ENCODE results near the gene C2CD4C. TPM values are rescaled to one million over a fixed set of nuclear protein-coding genes. Genes with fewer than 3 reads are reported as not detected.

The C2CD4C gene
- total RNA-seq, 1 donor from 2014 or later, result 5.7 TPM

DNA sequence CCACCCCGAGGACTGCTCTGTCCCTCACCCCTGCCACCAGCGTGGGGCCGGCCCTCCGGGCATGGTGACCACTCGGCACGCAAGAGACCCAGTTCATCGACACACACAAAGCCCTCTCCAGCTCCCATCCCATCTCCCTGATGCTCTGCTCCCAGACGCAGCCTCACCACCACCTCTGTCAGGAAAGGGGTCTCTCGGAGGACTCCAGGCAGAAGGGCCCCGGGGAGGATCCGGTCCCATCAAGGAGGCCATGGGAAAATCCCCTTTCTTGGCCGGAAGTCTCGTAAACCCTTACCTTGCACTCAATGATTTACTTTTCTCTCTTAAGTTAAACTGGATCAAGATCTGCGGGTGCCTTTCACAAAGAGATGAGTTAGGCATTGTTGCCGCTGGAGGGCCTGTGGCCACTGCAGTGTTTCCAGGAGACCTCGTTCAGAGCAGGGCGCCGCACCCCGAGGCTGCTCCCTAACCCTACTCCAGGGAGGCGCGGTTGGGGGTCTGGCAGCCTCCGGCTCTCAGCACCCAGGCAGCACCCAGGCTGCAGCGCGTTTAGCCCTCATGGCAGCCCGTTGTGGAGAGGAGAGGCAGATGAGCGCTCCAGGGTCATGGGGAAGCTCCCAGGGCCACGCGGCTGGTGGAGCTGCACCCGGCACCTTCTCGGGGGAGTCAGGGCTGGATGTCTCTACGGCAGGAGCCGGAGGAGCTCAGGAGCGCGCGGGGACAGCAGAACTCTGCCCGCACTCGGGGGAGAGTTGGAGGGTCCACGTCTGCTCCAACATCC is 31.0 kb downstream of the C2CD4C start:
- Histone ChIP-seq H3K27me3 (no peaks in the 10 kb centered on the region), H3K4me3 (no peak overlapping the region), H3K9me3 (no peaks in the 10 kb centered on the region), H3K36me3 (no peaks in the 10 kb centered on the region), H3K4me1 (no peaks in the 10 kb centered on the region), H3K27ac (no peak overlapping the region)
- peak in 1 of 2 donors; percentile 57 for DNase-seq (ENCODE audit: low spot score in 2 of 2)
- TF ChIP-seq, protein P1, sequence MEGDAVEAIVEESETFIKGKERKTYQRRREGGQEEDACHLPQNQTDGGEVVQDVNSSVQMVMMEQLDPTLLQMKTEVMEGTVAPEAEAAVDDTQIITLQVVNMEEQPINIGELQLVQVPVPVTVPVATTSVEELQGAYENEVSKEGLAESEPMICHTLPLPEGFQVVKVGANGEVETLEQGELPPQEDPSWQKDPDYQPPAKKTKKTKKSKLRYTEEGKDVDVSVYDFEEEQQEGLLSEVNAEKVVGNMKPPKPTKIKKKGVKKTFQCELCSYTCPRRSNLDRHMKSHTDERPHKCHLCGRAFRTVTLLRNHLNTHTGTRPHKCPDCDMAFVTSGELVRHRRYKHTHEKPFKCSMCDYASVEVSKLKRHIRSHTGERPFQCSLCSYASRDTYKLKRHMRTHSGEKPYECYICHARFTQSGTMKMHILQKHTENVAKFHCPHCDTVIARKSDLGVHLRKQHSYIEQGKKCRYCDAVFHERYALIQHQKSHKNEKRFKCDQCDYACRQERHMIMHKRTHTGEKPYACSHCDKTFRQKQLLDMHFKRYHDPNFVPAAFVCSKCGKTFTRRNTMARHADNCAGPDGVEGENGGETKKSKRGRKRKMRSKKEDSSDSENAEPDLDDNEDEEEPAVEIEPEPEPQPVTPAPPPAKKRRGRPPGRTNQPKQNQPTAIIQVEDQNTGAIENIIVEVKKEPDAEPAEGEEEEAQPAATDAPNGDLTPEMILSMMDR (IDR thresholded peaks at IDR 0.05), result no peak
- intact Hi-C loops (cut with DNase I), result no loop called here

DNA sequence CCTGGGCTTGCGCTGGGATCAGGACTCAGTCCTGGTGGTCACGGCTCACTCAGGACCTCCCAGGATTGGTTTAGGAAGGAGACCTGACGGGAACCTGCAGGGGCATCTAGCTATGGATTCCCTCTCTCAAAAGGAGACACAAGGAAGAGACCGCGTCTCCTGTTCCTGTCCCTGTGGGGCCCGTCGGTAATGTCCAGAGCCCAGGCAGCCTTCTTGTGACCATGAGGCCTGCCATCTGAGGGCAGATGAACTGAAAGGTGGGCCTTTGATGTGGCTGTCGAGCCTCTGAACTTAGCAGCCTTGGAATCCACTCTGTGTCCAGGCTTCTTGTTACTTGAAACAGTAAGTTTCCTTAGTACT is 32.9 kb downstream of the C2CD4C start:
- intact Hi-C loops (cut with DNase I), result no loop called here
- Histone ChIP-seq H3K9me3 (no peaks in the 10 kb centered on the region), H3K4me3 (no peak overlapping the region), H3K27ac (no peak overlapping the region), H3K27me3 (no peaks in the 10 kb centered on the region), H3K4me1 (no peaks in the 10 kb centered on the region), H3K36me3 (no peaks in the 10 kb centered on the region)
- TF ChIP-seq, protein P1 (IDR thresholded peaks at IDR 0.05), result no peak
- peak in 1 of 2 donors; percentile 38 for DNase-seq (ENCODE audit: low spot score in 2 of 2)

GRCh38 chr19:375395-376110 is 33.4 kb downstream of the C2CD4C start:
- intact Hi-C loops (cut with DNase I), result no loop called here
- no peaks in the 10 kb centered on the region for H3K9me3 ChIP-seq
- TF ChIP-seq, protein P1 (IDR thresholded peaks at IDR 0.05), result no peak
- DNase-seq (ENCODE audit: low spot score in 2 of 2), result peak in 1 of 2 donors; percentile 35
- no peaks in the 10 kb centered on the region for H3K27me3 ChIP-seq
- no peak overlapping the region for H3K27ac ChIP-seq
- no peak overlapping the region for H3K4me3 ChIP-seq
- no peaks in the 10 kb centered on the region for H3K36me3 ChIP-seq
- no peaks in the 10 kb centered on the region for H3K4me1 ChIP-seq

DNA sequence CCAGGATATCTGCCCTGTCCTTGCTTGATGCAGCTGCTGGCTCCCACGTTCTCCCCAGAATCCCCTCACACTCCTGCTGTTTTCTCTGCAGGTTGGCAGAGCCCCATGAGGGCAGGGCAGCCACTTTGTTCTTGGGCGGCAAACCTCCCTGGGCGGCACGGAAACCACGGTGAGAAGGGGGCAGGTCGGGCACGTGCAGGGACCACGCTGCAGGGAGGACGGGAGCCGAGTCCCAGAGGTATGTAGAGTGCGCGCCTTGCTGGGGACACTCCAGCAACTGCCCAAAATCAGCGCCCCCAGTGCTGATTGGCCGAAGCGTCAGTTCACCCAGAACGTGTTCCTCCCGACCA is 34.1 kb downstream of the C2CD4C start:
- Histone ChIP-seq H3K36me3 (no peaks in the 10 kb centered on the region), H3K4me3 (no peak overlapping the region), H3K27me3 (no peaks in the 10 kb centered on the region), H3K27ac (no peak overlapping the region), H3K9me3 (no peaks in the 10 kb centered on the region), H3K4me1 (no peaks in the 10 kb centered on the region)
- intact Hi-C loops (cut with DNase I), result no loop called here
- TF ChIP-seq, protein P1 (IDR thresholded peaks at IDR 0.05), result no peak
- peak in 1 of 2 donors; percentile 30 for DNase-seq (ENCODE audit: low spot score in 2 of 2)

GRCh38 chr19:374183-374885 is 34.6 kb downstream of the C2CD4C start:
- DNase-seq (ENCODE audit: low spot score in 2 of 2), result peak in 1 of 2 donors; percentile 48
- intact Hi-C loops (cut with DNase I), result no loop called here

More at GRCh38 chr19:374183-374885, 34.6 kb downstream of the C2CD4C start:
- no peaks in the 10 kb centered on the region for H3K36me3 ChIP-seq
- no peaks in the 10 kb centered on the region for H3K9me3 ChIP-seq
- H3K27ac ChIP-seq, result no peak overlapping the region
- no peak overlapping the region for H3K4me3 ChIP-seq
- no peaks in the 10 kb centered on the region for H3K27me3 ChIP-seq
- no peaks in the 10 kb centered on the region for H3K4me1 ChIP-seq
- TF ChIP-seq, protein P1 (IDR thresholded peaks at IDR 0.05), result no peak
